CD8-positive, alpha-beta memory T cell (primary cell): ENCODE measurements around the gene C19orf67. TPM values are rescaled to one million over a fixed set of nuclear protein-coding genes. Genes with fewer than 3 reads are reported as not detected.

Experiments
- CTCF ChIA-PET: fragments of 350-600 bp; sonication (Branson Sonifier 250); formaldehyde crosslinking; loops from one replicate; lab custom pipeline; 2021; ENCODE audit warnings: antibody characterized with exemption; lab: Charles Lee
- POLR2A ChIA-PET: fragments of 350-600 bp; sonication (Branson Sonifier 250); formaldehyde crosslinking; loops from one replicate; lab custom pipeline; 2021; ENCODE audit warnings: antibody characterized with exemption; lab: Charles Lee
- DNase-seq, 5 donors: peaks; one replicate each; pipeline versions ENCODE4 v3.0.0 to v3.0.0-alpha.2; 2020 to 2022; ENCODE audit warnings: mixed read lengths in 1 of 5
- H3K27ac ChIP-seq: one replicate; pipeline ENCODE4 v1.7.0; 2013; ENCODE audit warnings: low read depth, mild to moderate bottlenecking, low read length, moderate library complexity
- H3K27me3 ChIP-seq: 2 replicates; pipeline ENCODE4 v1.7.0; 2013; ENCODE audit warnings: low read length, mild to moderate bottlenecking; ENCODE audit not compliant: insufficient read depth, poor library complexity, severe bottlenecking
- H3K36me3 ChIP-seq: 2 replicates; pipeline ENCODE4 v1.7.0; 2013; ENCODE audit warnings: mild to moderate bottlenecking, low read length, moderate library complexity; ENCODE audit not compliant: insufficient read depth
- H3K4me1 ChIP-seq: 2 replicates; pipeline ENCODE4 v1.7.0; 2013; ENCODE audit warnings: mild to moderate bottlenecking, low read length, moderate library complexity; ENCODE audit not compliant: insufficient read depth
- H3K4me3 ChIP-seq: 2 replicates; pipeline ENCODE4 v1.7.0; 2013; ENCODE audit warnings: mild to moderate bottlenecking, low read length
- H3K9me3 ChIP-seq: 2 replicates; pipeline ENCODE4 v1.7.0; 2013; ENCODE audit warnings: mild to moderate bottlenecking, low read length
- H3K27ac Mint-ChIP-seq, 8 donors: one replicate each; pipeline ENCODE4 v1.8.0; 2020 to 2021; ENCODE audit warnings: mixed read lengths in 8 of 8, mild to moderate bottlenecking in 6 of 8, inconsistent platforms in 3 of 8, moderate library complexity in 3 of 8
- H3K27me3 Mint-ChIP-seq, 2 donors: one replicate each; pipeline ENCODE4 v1.8.0; 2020 to 2021; ENCODE audit warnings: mixed read lengths in 2 of 2, mild to moderate bottlenecking in 1 of 2, moderate library complexity in 1 of 2
- H3K36me3 Mint-ChIP-seq, 3 donors: one replicate each; pipeline ENCODE4 v1.8.0; 2020 to 2021; ENCODE audit warnings: mixed read lengths in 3 of 3, inconsistent platforms in 1 of 3, mild to moderate bottlenecking in 1 of 3
- H3K4me1 Mint-ChIP-seq, 3 donors: one replicate each; pipeline ENCODE4 v1.8.0; 2020 to 2021; ENCODE audit warnings: mixed read lengths in 3 of 3, inconsistent platforms in 1 of 3, mild to moderate bottlenecking in 1 of 3
- H3K4me3 Mint-ChIP-seq, 7 donors: one replicate each; pipeline ENCODE4 v1.8.0; 2020 to 2021; ENCODE audit warnings: mixed read lengths in 7 of 7, mild to moderate bottlenecking in 6 of 7, moderate library complexity in 4 of 7, inconsistent platforms in 2 of 7
- H3K9me3 Mint-ChIP-seq, 5 donors: one replicate each; pipeline ENCODE4 v1.8.0; 2020 to 2022; ENCODE audit warnings: mixed read lengths in 5 of 5, mild to moderate bottlenecking in 3 of 5, moderate library complexity in 2 of 5, inconsistent platforms in 1 of 5
- polyA plus RNA-seq: library from polyadenylated mRNA; unstranded; fragments of 300-500 nt; fragmentation: Illumina TruSeq; gene quantifications from one replicate; pipeline ENCODE4 v1.2.3, GENCODE V29; 2021
- total RNA-seq, 2 experiments: library from RNA; stranded (reverse); gene quantifications; one replicate each; pipeline ENCODE4 v1.2.3, GENCODE V29; 2021

The C19orf67 gene
- total and polyA plus RNA-seq, 3 experiments from 2014 or later, result 0.42 TPM; not detected in 2

GRCh38 chr19:14081797-14082674 lies 3.5 kb downstream of the C19orf67 start:
- ChIA-PET CTCF (interaction anchor here (1.4 to 6.6 kb wide), 5 partner anchors 10 to 55 kb away, joined by 5 to 38 read pairs (median 7); partner anchors contain the start of genes ASF1B, IL27RA and MISP3), POLR2A (interaction anchor here (0.9 to 1.7 kb wide), 5 partner anchors 10 to 76 kb away, joined by 3 to 5 read pairs (median 4); partner anchors contain the start of genes ASF1B, PRKACA and RFX1)
- peaks cover 18% of the 10 kb centered on the region for H3K4me1 ChIP-seq
- Mint-ChIP-seq H3K27ac (peak overlapping the region; percentile 82 to 98 (median 96)), H3K27me3 (no peaks in the 10 kb centered on the region), H3K4me3 (peak overlapping the region; percentile 84 to 96 (median 94)), H3K9me3 (no peaks in the 10 kb centered on the region), H3K36me3 (peaks cover 0 to 7% (median 0%) of the 10 kb centered on the region in 3 donors), H3K4me1 (peaks cover 14 to 29% (median 20%) of the 10 kb centered on the region in 3 donors)
- H3K27me3 ChIP-seq, result no peaks in the 10 kb centered on the region
- DNase-seq, result peak in 2 of 5 donors; percentile 44 to 71
- H3K36me3 ChIP-seq, result no peaks in the 10 kb centered on the region
- peak overlapping the region; percentile 82 for H3K4me3 ChIP-seq
- H3K27ac ChIP-seq, result peak overlapping the region; percentile 73
- H3K9me3 ChIP-seq, result no peaks in the 10 kb centered on the region

GRCh38 chr19:14080887-14081796 lies 4.4 kb downstream of the C19orf67 start:
- POLR2A ChIA-PET, result interaction anchor here (0.9 to 1.7 kb wide), 6 partner anchors 11 to 75 kb away, joined by 3 to 6 read pairs (median 4); partner anchors contain the start of genes ASF1B, IL27RA, PRKACA and RFX1
- peak overlapping the region; percentile 84 for H3K4me3 ChIP-seq

GRCh38 chr19:14078411-14078810 lies 7.2 kb downstream of the C19orf67 start:
- Mint-ChIP-seq H3K9me3 (no peaks in the 10 kb centered on the region), H3K27ac (no peak overlapping the region), H3K4me3 (no peak overlapping the region), H3K4me1 (peaks cover 28 to 48% (median 28%) of the 10 kb centered on the region in 3 donors), H3K27me3 (no peaks in the 10 kb centered on the region), H3K36me3 (peaks cover 0 to 10% (median 0%) of the 10 kb centered on the region in 3 donors)
- no peak for DNase-seq
- ChIA-PET POLR2A (interaction anchor here (0.6 to 0.7 kb wide), 4 partner anchors 229 to 1287 kb away, joined by 3 to 13 read pairs (median 6); no protein-coding TSS in a partner anchor), CTCF (interaction anchor here (1.5 to 2.0 kb wide), 2 partner anchors 30 to 37 kb away, joined by 3 to 6 read pairs; no protein-coding TSS in a partner anchor)
- Histone ChIP-seq H3K4me1 (peaks cover 36% of the 10 kb centered on the region), H3K9me3 (no peaks in the 10 kb centered on the region), H3K4me3 (no peak overlapping the region), H3K36me3 (no peaks in the 10 kb centered on the region), H3K27me3 (no peaks in the 10 kb centered on the region), H3K27ac (no peak overlapping the region)

More at GRCh38 chr19:14080887-14081796, 4.4 kb downstream of the C19orf67 start:
- peaks cover 18% of the 10 kb centered on the region for H3K4me1 ChIP-seq
- H3K9me3 Mint-ChIP-seq, result no peaks in the 10 kb centered on the region
- H3K27ac ChIP-seq, result peak overlapping the region; percentile 87
- CTCF ChIA-PET, result interaction anchor here (0.6 to 6.6 kb wide), 6 partner anchors 9 to 267 kb away, joined by 3 to 38 read pairs (median 6); partner anchors contain the start of genes ASF1B and MISP3
- H3K4me3 Mint-ChIP-seq, result peak overlapping the region; percentile 84 to 96 (median 94)
- peak overlapping the region; percentile 82 to 98 (median 96) for H3K27ac Mint-ChIP-seq
- H3K36me3 ChIP-seq, result no peaks in the 10 kb centered on the region
- no peaks in the 10 kb centered on the region for H3K27me3 Mint-ChIP-seq
- no peaks in the 10 kb centered on the region for H3K27me3 ChIP-seq
- no peaks in the 10 kb centered on the region for H3K9me3 ChIP-seq
- peaks cover 0 to 7% (median 0%) of the 10 kb centered on the region in 3 donors for H3K36me3 Mint-ChIP-seq
- peak; percentile 97 to 100 (median 99) for DNase-seq
- peaks cover 14 to 29% (median 20%) of the 10 kb centered on the region in 3 donors for H3K4me1 Mint-ChIP-seq

- Histone ChIP-seq H3K36me3 (no peaks in the 10 kb centered on the region), H3K27ac (peak overlapping the region; percentile 64), H3K4me1 (peaks cover 33% of the 10 kb centered on the region), H3K27me3 (no peaks in the 10 kb centered on the region), H3K4me3 (peak overlapping the region; percentile 73), H3K9me3 (no peaks in the 10 kb centered on the region)
- CTCF ChIA-PET, result interaction anchor here (0.7 to 6.6 kb wide), 17 partner anchors 8 to 342 kb away, joined by 3 to 67 read pairs (median 4); partner anchors contain the start of genes ASF1B, C19orf67, NANOS3 and PALM3
- Mint-ChIP-seq H3K9me3 (no peaks in the 10 kb centered on the region), H3K27ac (peak overlapping the region; percentile 78 to 98 (median 88)), H3K36me3 (peaks cover 0 to 4% (median 0%) of the 10 kb centered on the region in 3 donors), H3K27me3 (no peaks in the 10 kb centered on the region), H3K4me3 (peak overlapping the region; percentile 91 to 94 (median 93)), H3K4me1 (peaks cover 7 to 29% (median 15%) of the 10 kb centered on the region in 3 donors)
- peak in 1 of 5 donors; percentile 28 for DNase-seq
- POLR2A ChIA-PET, result interaction anchor here (0.5 to 3.6 kb wide), 6 partner anchors 13 to 193 kb away, joined by 3 to 15 read pairs (median 5); partner anchors contain the start of genes ASF1B and RFX1
Observed at GRCh38 chr19:14073925-14074838, 11.4 kb downstream of the C19orf67 start.

GRCh38 chr19:14073261-14073924 lies 12.2 kb downstream of the C19orf67 start:
- Mint-ChIP-seq H3K36me3 (peaks cover 0 to 4% (median 0%) of the 10 kb centered on the region in 3 donors), H3K9me3 (no peaks in the 10 kb centered on the region), H3K4me3 (peak overlapping the region; percentile 91 to 94 (median 93)), H3K27ac (peak overlapping the region in 7 of 8 donors; percentile 78 to 98 (median 88)), H3K27me3 (no peaks in the 10 kb centered on the region), H3K4me1 (peaks cover 7 to 29% (median 15%) of the 10 kb centered on the region in 3 donors)
- Histone ChIP-seq H3K27ac (peak overlapping the region; percentile 64), H3K9me3 (no peaks in the 10 kb centered on the region), H3K4me1 (peaks cover 33% of the 10 kb centered on the region), H3K27me3 (no peaks in the 10 kb centered on the region), H3K4me3 (peak overlapping the region; percentile 73), H3K36me3 (no peaks in the 10 kb centered on the region)
- ChIA-PET POLR2A (interaction anchor here (0.5 to 3.6 kb wide), 6 partner anchors 14 to 194 kb away, joined by 3 to 15 read pairs (median 4); partner anchors contain the start of genes ASF1B and RFX1), CTCF (interaction anchor here (0.5 to 6.6 kb wide), 22 partner anchors 9 to 342 kb away, joined by 3 to 67 read pairs (median 4); partner anchors contain the start of genes ASF1B, C19orf67, NANOS3 and PALM3)
- DNase-seq, result peak; percentile 68 to 85 (median 80)
